ENCODE measurements around the gene SLFN5.
"Not testable (repeated sequence)": the region's sequence is repeated elsewhere in the genome, so short reads cannot be mapped to it uniquely, and the experiment has no call there.

The SLFN5 gene

DNA sequence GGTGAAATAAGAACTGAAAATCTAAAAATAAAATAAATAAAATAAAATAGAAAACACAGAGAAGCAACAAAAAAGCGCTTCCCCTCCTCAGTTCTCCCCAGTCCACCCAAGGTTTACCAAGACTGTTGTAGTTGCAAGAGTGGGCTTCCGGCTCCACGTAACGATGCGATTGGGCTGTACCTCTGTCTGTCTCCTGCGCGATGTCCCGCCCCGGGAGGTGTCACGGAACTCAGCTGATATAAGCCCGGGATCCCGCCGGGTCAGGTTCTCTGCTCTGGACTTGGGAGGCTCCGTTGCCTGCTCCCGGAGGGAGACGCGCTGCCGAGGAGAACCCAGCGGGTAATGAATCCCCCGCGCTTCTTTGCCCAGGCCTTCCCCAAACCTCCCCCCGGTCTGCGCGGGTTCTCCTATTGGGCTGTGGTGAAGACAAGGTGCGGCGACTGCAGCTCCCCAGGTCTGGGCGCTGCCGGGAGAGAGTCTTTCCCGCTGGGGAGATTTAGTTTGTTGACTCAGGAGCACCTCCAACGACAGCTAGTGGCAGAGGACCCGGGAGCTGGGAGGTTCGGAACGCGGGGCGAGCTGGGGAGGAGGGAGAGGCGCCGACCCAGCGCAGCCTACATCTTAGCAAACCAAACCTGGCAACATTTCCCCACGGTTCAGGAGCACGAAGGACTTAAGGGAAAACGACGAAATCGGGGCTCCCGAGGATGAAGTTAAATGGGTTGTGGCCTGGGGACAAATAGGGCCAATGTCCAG lies at the start of gene SLFN5:
Gene SLFN5, plus strand, starts transcription at position 268 of the 756 bp plus-strand sequence. CDS start 15,619 bp downstream, outside the sequence.
- DNase-seq, result peak; percentile 46

- not testable (repeated sequence) for DNase-seq
Measured at GRCh38 chr17:35194001-35194400, 48.9 kb upstream of the SLFN5 start, which contains the start of gene SLC35G3. Gene SLC35G3 (minus strand): TSS chr17:35194393. CDS start chr17:35194307, 86 bp downstream.

DNA sequence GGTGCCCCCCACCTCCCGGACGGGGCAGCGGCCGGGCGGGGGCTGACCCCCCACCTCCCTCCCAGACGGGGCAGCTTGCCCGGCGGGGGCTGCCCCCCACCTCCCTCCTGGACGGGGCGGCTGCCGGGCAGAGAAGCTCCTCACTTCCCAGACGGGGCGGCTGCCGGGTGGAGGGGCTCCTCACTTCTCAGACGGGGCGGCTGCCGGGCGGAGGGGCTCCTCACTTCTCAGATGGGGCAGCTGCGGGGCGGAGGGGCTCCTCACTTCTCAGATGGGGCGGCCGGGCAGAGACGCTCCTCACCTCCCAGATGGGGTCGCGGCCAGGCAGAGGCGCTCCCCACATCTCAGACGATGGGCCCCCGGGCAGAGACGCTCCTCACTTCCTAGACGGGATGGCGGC lies 47.8 kb upstream of the SLFN5 start:
- DNase-seq, result not testable (repeated sequence)

DNA sequence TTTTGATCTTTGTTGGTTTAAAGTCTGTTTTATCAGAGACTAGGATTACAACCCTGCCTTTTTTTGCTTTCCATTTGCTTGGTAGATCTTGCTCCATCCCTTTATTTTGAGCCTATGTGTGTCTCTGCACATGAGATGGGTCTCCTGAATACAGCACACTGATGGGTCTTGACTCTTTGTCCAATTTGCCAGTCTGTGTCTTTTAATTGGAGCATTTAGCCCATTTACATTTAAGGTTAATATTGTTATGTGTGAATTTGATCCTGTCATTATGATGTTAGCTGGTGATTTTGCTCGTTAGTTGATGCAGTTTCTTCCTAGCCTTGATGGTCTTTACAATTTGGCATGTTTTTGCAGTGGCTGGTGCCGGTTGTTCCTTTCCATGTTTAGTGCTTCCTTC lies 40.3 kb upstream of the SLFN5 start:
- not testable (repeated sequence) for DNase-seq

GRCh38 chr17:35210741-35211140 lies 32.1 kb upstream of the SLFN5 start:
- DNase-seq, result no peak

- DNase-seq, result no peak
Measured at GRCh38 chr17:35212668-35213067, 30.2 kb upstream of the SLFN5 start.

GRCh38 chr17:35213412-35213940 lies 29.4 kb upstream of the SLFN5 start:
- DNase-seq, result no peak

DNA sequence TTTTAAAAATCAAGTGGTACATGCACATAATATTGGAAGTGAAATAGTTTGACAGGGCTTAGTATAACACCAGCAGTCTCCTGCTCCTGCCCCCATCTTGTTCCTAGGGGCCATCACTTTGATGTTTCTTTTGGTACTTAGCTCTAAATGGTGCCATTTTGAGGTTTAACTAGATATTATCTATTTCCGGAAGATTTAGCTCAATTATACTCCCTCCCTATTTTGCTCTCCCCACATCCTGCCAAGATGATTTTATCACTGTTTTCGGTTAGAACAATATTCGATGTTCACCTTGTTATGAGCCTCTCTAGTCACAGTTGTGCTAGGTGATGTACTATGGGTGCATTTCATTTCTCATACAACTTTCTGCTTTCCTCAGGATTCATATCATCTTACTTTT lies 28.7 kb upstream of the SLFN5 start:
- no peak for DNase-seq

GRCh38 chr17:35214631-35215273 lies 28.1 kb upstream of the SLFN5 start:
- no peak for DNase-seq

GRCh38 chr17:35217107-35217506 lies 25.8 kb upstream of the SLFN5 start:
- no peak for DNase-seq

DNA sequence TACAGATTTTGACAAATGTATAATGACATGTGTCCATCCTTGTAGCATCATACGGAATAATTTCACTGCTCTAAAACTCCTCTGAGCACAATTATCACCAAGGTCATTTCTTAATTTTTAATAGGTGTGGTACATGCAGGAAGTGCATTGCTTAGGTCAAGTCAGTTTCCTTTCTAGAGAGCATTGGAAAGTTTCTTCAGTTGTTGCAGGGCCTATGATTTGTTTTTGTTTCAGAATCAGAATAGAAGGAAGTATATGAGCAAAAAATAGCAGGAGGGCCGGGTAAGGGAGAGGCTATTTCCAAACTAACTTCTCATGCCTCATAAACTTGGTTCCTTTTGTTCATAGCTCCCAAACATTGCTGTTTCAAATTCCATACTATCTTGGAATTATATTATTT lies 24.0 kb upstream of the SLFN5 start:
- no peak for DNase-seq

GRCh38 chr17:35222452-35222851 lies 20.4 kb upstream of the SLFN5 start:
- no peak for DNase-seq

- DNase-seq, result no peak
Measured at GRCh38 chr17:35224436-35224835, 18.4 kb upstream of the SLFN5 start.

DNA sequence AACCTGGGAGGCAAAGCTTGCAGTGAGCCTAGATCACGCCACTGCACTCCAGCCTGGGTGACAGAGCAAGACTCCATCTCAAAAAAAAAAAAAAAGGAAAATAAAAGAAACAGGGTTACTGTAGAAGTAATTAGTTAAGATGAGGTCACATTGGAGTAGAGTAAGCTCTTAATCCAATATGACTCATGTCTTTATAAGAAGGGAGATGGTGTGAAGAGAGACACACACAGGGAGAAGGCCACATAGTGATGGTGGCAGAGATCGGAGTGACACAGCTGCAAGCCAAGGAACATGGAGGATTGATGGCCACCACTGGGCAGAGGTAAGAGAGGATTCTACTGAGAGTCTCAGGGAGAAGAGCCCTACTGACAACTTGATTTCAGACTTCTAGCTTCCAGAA lies 15.3 kb upstream of the SLFN5 start:
- no peak for DNase-seq

GRCh38 chr17:35229638-35230037 lies 13.2 kb upstream of the SLFN5 start:
- no peak for DNase-seq

GRCh38 chr17:35234315-35234714 lies 8.6 kb upstream of the SLFN5 start:
- DNase-seq, result not testable (repeated sequence)

GRCh38 chr17:35235289-35235688 lies 7.6 kb upstream of the SLFN5 start:
- DNase-seq, result no peak

GRCh38 chr17:35235917-35236316 lies 7.0 kb upstream of the SLFN5 start:
- no peak for DNase-seq

- no peak for DNase-seq
Measured at GRCh38 chr17:35236821-35237220, 6.1 kb upstream of the SLFN5 start.

DNA sequence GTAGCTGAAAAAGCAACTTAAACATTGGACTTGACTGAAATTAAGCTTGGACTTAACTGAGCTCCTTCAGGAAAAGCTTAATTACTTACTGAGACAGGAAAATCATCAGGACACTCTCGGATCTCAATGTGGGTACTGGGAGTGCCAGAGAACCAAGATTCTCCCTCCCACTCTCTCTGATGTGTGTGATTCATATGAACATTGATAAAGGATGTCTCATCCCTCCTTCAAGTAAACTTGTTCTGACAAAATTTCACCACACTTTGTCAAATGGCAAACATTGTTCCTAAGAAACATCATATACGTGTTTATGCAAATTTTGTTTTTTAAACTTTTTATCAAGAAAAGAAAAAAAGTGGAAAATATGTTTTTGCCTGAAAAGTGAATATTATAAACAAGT lies 4.1 kb upstream of the SLFN5 start:
- DNase-seq, result no peak

- DNase-seq, result no peak
Measured at GRCh38 chr17:35239823-35240222, 3.0 kb upstream of the SLFN5 start.

- no peak for DNase-seq
Measured at GRCh38 chr17:35240861-35241260, 2.0 kb upstream of the SLFN5 start.

DNA sequence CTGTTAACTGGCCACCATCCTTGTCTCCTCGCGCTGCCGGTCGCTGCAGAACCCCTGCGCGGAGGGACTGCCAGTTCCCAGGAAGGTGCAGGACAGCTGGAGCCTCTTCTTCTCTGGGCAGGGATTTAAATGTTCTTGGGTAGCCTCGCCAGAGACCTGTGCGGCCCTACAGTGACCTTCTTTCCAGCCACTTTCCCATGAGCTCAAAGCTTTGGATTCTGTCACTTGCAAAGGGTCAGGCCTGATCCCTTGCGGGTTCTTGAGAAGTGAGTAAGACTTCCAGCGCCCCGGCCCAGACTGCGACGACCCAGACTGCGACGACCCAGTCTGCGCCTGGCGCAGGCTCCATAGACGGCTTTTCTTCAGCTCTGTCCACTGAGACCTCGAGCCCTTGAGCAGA lies 1.4 kb upstream of the SLFN5 start:
- no peak for DNase-seq

- DNase-seq, result peak; percentile 62
Measured at GRCh38 chr17:35242158-35242804, 591 bp upstream of the SLFN5 start.

All from 8988T (cell line).